ENCODE measurements around the gene HAND1.

HAND1 gene

DNA sequence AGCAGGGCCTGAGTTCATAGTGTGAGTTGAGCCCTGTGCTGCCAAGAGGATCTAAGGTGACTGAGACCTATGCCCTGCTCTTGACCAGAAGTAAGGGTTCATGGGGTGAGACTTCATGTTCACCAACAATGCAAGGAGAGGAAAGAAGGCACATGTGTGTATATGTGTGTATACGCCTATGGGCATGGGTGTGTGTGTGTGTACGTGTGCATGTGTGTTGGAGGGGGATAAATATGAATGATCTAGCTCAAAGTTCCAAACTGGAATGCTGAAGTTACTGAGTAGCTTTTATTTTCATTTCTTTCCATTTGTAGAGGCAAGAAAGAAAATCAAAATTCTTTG, 25.6 kb upstream of the HAND1 start:
- no peak for DNase-seq

DNA sequence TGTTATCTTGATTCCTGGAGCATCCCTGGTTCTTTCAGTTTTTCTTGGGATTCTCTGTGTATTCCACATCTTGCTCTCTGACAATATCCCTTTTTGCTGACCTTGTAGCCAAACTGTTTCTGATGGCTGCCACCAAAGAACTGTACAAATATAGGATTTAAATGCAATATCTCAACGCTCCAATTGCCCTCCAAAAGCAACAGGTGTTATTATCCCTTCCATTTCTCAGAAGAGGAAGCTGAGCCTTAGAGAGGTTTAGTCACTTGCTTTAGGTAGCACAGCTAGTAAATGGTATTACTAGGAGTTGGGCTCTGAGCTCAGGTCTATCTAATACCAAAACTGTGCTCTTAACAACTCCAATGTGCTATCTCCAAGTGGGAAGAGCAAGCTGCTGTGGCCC, 24.2 kb upstream of the HAND1 start:
- DNase-seq, result no peak

DNA sequence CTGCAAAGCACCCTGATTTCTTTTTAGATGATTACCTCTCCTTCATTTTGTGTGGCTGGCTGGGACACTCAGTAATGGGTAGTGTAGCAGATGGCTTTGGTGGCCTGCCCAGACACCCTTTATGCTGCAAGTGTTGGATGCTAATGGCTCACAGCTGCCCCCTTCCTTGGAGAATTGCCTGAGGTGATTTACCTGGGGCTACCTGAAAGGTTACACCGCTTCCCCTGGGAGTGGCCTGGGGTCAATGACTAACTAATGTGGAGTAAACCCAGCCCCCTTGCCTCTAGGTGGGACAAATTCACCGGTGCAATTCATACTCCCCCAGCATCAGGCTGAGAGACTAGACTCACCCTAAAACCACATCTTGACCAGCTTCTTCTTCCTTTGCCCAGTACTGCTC, 23.5 kb upstream of the HAND1 start:
- DNase-seq, result no peak

DNA sequence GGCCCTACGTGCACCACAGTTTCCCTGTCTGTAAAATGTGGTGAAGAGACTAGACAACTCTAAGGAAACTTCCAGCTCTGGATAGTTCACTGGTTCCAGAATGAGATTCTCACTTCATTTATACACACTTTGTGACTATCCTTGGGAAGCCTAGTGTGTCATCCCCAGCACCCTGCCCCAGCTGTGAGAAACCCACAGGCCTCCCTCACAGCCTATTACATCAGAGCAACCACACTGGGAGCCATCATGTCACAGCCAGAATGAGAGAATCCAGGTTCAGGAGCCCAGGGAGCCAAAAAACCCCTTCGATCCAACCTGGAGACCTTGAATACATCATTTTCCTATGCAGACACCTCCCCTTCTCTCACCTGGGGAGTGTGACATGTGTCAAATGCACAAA, 21.0 kb upstream of the HAND1 start:
- no peak for DNase-seq

DNA sequence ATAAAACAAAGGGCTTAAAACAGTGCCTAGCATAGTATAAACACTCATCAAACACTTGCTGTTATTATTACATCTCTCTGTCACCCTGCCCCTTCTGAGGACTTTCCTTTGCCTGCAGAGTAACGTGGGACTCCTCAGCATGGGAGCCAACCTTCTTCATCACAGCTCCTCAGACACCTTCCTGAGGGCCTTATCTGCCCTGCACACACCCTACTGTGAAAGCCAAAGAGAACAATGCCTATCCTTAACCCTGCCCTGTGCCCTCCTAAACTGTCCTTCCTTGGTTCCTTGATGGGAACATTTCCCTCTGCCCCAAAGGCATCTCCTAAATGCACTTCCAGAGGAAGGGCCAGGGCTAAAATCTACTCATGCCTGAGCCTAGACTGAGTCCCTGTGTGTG, 20.6 kb upstream of the HAND1 start:
- no peak for DNase-seq

DNA sequence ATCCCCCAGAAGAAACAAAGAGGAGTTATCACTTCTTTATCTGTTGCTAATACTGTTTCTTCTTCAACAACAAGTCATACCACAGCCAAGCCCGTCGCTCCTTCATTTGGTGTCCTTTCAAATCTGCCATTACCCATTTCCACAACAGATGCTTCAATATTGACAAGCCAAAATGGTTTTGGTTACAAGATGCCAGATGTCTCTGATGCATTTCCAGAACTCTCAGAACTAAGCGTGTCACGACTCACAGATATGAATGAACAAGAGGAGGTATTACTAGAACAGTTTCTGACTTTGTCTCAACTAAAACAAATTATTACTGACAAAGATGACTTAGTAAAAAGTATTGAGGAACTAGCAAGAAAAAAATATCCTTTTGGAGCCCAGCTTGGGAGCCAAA, 16.0 kb upstream of the HAND1 start:
- DNase-seq, result no peak

DNA sequence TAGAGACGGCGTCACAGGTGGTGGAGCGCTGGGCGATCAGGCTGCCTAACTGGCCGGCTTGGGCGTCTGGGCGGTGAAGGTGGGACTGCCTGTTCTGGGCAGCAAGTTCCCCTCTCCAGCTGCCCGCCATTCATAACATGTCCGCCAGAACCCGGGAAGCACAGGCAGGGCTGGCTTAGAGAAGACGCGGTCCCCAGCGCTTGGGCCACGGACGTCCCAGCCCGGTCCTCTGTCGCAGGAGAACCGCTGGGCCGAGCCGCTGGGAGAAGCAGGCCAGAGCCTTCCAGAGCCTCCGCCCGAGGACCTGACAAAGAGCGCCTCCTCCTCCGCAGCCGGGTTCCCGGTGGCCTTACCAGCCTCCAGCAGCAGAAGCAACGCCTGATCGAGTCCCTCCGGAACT, 15.2 kb upstream of the HAND1 start:
- DNase-seq, result no peak

DNA sequence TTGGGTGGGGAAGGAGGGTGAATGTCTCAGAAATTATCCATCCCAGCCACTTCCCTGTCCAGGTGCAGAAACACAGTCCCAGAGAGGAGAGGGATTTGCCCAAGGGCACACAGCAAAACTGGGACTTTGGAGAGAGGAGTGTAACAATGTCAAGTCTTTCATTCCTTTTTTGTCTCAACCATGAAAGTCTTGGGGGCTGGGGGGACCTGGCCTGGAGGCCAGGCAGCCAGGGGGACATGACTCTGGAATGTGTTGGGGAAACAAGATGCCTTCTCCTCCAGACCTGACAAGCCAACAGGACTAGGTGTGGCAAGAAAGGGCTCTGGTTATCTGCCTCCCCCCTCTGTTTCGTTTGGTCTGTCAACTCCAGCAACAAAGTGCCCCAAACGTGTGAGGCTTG, 13.9 kb upstream of the HAND1 start:
- no peak for DNase-seq

DNA sequence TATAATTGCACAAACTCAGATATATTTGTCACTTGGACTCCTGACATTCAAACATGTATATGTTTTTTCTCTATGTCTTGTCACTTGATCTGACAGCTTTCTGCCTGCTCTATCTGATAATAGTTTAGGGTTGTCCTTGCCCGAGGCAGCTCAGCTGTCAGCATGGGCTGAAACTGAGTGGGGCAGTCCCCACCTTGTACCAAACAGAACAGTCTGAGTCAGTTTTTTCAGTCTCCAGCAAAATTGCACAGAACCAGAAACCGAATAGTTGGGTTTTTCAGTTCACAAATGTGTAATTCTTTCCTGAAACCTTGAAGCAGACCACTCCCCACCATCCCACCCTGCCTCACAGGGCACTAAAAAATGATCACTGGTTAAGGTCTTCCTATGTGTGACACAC, 9.5 kb upstream of the HAND1 start:
- no peak for DNase-seq

DNA sequence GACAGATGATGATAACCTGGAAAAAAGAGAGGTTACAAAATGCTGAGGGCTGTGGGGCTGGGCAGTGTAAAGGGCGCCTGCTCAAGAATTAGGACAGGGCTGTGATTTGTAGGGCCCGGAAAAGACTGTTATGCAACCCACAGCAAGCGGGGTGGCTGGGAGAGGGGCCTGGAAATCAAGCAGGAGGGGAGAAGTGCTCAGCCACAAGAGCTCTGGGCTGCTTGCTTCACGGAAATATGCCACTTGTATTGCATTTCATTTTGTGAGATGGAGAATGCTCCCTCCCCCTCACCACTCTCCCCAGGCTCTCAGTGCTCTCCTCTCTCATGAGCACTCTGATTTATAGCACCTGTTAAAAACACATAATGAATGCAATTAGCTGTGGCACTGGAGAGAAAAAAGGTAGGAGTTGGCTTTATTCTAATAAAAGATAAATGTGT, 8.4 kb upstream of the HAND1 start:
- DNase-seq, result no peak

DNA sequence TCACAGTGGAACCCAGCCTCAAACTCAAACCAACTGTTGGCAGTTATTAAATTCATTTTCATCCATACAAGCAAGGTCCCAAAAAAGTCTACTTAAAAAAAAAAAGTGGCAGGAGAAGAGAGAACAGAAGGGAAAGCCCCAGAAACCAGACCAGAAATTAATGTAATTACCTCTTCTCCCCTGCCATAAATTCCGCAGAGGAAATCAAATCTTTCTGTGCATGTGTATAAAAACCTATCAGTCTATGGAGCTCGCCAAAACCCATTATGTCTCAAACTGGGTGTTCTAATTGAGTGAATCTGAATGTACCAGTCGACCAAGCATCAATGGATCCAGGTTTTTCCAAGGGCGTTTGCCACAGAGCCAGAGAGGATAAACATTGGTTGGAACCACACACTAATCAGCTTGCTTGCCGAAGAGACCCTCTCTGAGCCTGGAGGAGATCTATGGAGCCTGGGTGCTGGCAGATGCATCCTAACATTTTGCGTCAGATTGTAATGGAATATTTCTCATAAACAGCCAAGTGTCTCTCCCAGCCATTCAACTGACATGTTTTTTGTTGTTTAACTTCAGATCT, 7.9 kb upstream of the HAND1 start:
- no peak for DNase-seq

DNA sequence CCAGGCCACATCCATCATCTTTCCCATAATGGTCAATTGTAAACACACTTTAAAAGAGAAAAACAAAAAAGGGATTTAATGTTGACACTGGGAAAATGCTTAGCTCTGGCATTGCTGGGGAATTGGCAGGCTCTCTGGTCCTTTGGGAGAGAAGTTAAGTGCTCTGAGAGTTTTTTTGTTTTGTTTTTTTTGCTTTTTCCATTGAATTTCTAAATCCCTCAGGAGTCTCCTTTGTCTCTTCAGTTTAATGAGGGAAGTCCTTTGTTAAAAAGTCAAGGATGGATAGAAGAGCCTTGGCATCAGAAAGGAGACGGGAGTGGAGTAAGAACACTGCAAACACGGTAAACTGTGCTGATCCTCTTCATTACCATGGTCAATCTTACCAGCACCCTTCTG, 7.1 kb upstream of the HAND1 start:
- no peak for DNase-seq

DNA sequence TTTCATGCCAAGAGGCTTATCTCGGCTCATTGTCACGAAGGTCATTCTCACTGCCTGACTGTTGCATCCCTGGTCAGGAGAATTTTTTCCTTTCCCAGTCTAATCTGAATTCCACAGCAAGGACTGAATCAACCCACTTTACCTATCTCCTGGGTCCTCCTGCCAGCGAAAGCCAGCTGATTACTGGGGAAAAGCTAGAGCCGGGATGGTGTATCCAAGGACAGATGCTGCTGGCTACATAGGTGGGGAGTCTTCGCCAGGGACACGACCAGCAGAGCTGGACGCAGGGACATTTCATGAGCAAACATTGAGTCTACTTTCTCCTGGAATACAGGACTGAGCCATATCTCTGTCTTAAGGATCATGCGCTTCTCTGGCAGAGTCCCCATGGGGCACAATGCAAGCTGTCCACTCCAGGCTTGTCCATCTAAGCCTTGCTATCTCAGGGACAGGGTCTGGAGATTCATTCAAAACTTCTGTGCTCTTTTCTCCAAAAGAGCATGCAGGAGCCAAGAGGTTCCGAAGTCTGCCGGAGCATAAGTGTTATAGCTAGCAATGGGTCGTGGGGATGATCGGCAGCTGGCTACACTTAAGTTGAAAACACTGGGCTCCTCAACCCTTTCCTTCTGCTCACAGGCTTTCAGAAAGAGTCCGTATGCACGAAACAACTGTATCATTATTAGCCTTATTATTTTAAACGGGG, 6.5 kb upstream of the HAND1 start:
- no peak for DNase-seq

DNA sequence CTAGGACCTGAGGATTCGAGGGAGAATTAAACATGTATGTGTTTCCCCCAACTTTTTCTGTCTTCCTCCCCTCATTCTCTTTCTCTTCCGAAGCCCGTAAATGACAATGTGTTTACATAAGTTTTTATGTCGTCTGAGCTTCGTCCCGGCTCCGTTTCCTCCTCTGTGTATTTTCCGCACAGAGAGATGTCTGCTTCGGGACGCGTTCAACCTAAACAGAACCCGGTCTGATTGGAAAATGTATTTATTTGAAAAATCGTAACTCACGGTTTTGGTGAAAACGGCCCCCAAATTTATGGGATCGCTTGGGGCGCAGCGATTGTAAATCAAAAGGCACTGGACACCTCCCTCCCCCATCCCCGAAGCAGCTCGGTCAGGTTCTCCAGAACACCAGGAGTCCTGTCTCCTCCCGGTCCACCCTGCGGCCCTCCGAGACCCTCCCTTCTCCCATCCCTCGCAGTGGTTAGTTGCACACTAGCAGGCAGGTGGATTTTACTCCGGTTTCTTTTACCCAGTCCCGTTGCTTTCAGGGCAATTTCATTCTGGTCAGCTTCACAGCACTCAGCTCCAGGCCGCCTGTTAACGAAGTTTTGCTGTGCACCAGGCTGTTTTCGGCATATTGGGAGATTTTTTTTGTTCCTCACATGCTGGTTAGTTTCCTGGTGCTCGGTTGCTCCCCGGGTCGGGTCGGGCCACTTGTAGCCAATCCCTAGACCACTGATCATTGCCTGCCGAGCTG, 5.8 kb upstream of the HAND1 start:
- no peak for DNase-seq

DNA sequence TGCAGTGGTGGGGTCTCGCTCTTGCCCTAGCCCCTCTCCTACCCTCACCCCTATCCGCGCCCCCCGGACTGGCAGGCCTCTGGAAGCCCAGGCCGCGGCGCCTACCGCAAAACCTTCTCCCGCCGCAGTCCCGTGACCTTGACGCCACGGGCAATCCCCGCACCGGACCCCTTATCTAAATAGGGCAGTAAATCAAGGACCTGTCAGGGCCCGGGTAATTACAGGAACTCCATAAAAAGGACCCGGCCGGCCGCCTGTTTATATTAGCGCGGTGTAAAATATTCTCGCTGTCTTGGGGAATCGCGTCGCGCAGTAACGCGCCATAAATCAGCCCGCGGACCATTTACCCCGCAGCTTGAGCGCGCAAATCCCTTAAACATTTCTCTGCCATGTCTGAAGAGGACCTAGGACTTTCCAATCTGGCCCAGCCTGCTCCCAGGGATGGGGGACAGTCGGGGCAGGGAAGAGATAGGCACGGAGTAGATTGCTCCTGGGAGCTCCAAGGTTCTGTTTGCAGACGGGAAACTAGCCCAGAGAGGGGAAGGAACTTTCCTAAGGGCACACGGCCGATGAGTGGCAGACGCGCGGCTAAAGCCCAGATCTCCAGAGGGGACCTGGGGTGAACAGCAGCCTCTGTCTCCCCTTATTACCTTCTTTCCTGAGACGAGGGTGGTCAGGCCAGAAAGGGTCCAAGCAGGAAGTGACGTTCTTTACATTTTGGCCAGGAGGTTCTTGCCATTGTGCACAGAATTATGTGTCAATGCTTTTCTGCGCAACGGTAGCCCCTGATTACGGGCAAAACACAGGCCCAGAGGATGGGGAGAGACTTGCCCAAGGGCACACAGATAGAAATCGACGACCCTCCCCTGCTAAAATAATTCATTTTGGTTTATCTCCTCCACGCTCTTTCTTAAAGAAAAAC, 4.8 kb upstream of the HAND1 start:
- DNase-seq, result no peak

DNA sequence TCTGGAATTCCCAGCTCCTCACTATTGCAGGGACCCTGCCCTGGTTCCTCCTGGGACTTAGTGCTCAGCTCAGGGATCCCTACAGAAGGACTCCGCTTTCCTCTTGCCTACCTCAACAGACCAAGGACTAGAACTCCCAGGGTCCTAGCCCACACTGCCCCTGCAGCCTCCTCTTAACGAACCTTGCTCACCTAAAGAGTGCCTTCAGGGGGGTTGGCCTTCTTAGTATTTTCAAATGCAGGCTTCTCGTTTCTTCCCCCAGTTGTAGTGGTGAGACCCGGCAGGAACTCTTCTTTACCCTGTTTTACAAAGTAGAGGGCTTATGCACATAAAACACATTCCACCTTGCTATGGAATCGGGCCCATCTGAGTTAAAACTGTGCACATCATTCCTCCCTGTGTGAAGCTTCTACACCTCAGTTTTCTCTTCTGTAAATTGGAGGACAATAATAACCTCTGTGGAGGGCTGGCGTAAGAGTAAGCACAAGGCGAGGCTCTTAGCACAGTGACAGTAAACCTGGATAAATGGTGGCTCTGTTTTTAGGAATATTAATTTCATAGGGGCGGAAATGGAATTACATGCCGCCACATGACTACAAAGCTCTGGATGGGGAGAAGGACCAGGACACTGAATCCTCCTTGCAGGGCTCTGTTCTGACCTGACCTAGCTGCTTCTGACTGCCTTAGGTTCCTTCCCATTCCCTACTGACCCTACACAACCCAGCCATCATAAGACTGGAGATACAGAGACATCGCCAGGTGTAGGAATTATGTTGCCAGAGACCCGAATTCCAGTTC, 3.8 kb upstream of the HAND1 start:
- no peak for DNase-seq

DNA sequence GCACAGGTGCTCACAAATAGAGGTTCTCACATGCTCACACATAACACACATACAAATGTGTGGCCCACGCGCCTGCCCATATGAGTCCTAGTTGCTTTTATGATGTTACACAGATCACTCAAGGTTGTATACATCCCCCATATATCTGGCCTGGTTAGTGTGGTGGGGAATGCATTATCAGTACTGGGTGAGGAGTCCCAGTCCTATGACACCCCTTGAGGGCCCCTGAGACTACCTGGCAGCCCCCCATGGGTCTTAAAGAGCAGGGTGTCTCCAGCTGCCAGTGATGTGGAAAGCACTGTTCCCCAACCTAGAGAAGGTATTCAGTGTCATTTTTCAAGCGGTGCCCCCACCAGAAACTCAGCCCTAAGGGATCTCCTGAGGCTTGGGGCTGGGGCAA, 2.8 kb upstream of the HAND1 start:
- no peak for DNase-seq

DNA sequence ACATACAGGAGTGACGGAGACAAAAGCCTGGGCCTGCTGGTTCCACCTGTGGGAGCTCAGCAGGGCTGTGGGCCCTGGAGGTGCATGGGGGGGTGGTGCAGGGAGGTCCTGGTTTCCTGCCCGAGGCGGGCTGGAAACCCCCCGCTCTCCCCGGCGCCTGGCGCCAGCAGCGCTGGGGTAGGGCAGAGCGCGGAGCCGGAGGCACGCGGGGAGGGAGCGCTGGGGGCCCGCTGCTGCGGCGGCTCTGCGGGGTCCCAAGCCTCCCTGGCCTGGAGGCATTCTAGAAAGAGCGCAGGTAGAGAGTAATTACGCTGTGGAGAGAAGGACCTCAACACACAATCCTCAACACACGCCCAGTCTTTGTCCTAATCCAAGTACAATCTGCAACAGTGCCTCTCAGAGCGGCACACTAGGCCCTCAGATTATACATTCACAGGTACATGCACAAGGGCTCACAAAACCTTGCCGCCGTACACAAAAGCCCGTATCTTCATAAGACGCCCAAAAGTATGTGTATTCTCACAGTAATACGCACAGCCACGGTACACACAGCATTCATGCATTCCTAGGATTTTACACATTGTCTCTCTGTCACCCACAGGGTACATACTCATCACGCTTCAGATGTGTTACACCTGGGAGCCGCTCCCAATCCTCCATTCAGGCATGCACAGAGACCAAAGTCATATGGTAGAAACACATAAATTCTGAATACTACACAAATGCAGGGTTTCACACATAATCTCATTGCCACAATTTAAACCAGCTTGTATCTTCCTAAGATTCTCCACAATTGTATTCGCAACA, 2.1 kb upstream of the HAND1 start:
- DNase-seq, result no peak

DNA sequence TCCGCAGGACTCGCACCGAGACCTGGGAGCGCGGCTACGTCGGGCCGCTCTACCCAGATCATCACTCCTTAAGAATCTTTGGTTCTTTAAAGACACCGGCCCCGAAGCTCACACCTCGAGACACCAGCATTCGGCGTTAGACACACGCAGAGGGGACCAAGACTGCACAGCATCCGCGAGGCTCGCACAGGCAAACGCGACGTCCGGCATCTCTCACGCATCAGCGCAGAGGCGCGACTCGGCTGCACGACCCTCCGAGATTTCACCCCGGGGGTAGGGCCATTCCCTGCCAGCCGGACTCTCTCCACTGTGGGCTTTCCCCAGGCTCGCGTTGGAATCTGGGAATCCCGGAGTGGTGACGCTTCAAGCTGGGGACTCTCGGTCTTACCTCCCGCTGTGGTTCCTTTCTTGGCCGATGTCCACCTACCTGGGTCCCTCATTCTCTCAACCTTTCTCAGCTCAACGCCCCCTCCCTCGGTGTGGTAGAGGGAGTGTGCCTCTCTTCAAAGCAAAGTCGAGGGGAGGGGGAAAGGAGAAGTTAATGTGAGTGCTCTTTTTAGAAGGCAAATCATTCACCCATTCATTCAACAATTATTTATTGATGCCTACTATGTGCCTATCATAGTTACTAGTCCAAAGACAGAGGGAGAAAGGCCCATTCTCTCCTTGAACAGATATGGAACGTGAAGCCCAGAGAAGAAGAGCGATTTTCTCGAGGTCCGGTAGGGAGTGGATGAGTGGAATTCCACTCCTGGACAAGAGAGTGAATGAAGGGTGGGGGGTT, 1.3 kb upstream of the HAND1 start:
- no peak for DNase-seq

DNA sequence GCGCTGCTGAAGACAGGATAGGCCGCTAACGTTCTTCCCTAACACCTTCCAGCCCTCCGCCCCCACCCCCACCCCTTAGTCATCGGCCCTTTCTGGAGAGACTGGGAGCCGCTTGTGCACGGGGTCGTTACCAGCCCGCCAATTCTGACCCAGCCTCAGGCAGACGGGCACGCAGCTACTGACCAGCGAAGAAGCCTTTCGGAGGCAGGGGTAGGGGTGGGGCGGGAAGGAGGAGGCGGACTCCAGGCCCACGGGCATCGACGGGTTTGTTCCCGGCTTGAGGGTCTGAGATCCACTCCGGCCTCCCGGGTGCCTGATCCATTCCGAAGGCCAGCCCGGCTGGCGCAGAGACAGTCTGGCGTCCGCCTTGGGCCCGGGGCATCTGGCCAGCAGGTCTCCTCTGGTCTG, 729 bp upstream of the HAND1 start:
- no peak for DNase-seq
